ENCODE results near the gene MSS51.

The MSS51 gene

GRCh38 chr10:73460897-73461296 is 27.5 kb upstream of the MSS51 start:
- H3K4me3 ChIP-seq (ENCODE audit: low read depth, low read length) = no peak overlapping the region
- TF ChIP-seq, protein P1, sequence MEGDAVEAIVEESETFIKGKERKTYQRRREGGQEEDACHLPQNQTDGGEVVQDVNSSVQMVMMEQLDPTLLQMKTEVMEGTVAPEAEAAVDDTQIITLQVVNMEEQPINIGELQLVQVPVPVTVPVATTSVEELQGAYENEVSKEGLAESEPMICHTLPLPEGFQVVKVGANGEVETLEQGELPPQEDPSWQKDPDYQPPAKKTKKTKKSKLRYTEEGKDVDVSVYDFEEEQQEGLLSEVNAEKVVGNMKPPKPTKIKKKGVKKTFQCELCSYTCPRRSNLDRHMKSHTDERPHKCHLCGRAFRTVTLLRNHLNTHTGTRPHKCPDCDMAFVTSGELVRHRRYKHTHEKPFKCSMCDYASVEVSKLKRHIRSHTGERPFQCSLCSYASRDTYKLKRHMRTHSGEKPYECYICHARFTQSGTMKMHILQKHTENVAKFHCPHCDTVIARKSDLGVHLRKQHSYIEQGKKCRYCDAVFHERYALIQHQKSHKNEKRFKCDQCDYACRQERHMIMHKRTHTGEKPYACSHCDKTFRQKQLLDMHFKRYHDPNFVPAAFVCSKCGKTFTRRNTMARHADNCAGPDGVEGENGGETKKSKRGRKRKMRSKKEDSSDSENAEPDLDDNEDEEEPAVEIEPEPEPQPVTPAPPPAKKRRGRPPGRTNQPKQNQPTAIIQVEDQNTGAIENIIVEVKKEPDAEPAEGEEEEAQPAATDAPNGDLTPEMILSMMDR (IDR thresholded peaks at IDR 0.05; ENCODE audit: control insufficient read depth, extremely low read depth, insufficient read depth) = no peak

DNA sequence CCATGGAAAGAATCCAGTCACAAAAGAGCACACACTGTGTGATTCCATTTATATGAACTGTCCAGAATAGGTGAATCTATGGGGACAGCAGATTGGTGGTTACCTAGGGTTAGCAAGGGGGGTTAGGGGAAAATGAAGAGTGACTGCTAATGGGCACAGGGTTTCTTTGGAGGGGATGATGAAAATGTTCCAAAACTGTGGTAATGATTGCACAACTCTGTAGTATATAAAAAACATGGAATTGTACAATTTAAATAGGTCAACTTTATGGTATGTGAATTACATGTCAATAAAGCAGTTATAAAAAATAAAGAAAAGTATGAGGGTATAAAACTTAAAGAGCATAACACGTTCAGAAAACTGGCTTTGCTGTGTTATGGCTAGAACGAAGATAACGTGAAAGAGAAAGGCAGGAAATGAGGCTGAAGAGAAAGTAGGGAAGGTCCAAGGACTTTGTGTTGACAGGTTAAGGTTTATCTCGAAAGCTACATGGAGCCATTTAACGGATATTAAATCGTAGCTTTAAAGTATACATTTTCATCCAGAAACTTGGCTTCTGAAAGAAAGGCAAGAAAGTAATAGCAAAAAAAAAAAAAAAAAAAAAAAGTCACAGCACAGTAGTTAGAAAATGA is 26.4 kb upstream of the MSS51 start:
- TF ChIP-seq, protein P1 (IDR thresholded peaks at IDR 0.05; ENCODE audit: control insufficient read depth, extremely low read depth, insufficient read depth) = no peak
- DNase-seq (ENCODE audit: low read depth) = no peak
- H3K4me3 ChIP-seq (ENCODE audit: low read depth, low read length) = no peak overlapping the region

More at GRCh38 chr10:73460897-73461296, 27.5 kb upstream of the MSS51 start:
- DNase-seq (ENCODE audit: low read depth) = no peak

DNA sequence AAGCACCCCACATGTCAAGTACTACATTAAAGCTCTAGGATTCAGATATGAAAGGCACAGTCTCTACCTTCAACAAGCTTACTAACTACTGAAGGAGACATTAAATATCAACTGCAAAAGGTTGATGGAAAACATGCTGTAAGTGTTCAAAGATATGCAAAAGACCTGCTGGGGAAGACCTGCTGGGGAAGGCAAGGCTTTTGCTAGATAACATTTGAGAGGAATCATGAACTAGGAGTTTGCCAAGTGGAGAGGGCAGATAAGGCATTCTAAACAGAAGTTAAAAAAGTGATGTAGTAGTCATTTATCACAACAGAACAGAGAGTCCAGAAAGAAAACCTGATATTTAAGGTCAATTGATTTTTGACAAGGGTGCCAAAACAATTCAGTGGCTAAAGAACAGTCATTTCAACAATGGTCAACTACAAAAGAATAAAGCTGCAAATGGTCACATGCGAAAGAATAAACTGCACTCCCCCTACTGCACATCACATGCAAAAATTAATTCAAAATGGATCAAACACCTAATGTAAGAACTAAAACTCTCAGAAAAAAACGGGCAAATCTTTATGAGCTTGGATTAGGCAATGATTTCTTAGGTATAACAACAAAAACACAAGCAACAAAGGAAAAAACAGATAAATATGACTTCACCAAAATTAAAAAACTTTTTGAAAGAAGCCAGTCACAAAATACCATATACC is 23.0 kb upstream of the MSS51 start:
- TF ChIP-seq, protein P1 (IDR thresholded peaks at IDR 0.05; ENCODE audit: control insufficient read depth, extremely low read depth, insufficient read depth) = no peak
- no peak for DNase-seq (ENCODE audit: low read depth)
- no peak overlapping the region for H3K4me3 ChIP-seq (ENCODE audit: low read depth, low read length)

- TF ChIP-seq, protein P1 (IDR thresholded peaks at IDR 0.05; ENCODE audit: control insufficient read depth, extremely low read depth, insufficient read depth) = no peak
- DNase-seq (ENCODE audit: low read depth) = no peak
- H3K4me3 ChIP-seq (ENCODE audit: low read depth, low read length) = no peak overlapping the region
Observed at GRCh38 chr10:73449113-73449512, 15.8 kb upstream of the MSS51 start.

- no peak overlapping the region for H3K4me3 ChIP-seq (ENCODE audit: low read depth, low read length)
- no peak for DNase-seq (ENCODE audit: low read depth)
- TF ChIP-seq, protein P1 (IDR thresholded peaks at IDR 0.05; ENCODE audit: control insufficient read depth, extremely low read depth, insufficient read depth) = no peak
Observed at GRCh38 chr10:73448384-73448783, 15.0 kb upstream of the MSS51 start.

- no peak overlapping the region for H3K4me3 ChIP-seq (ENCODE audit: low read depth, low read length)
- no peak for DNase-seq (ENCODE audit: low read depth)
- TF ChIP-seq, protein P1 (IDR thresholded peaks at IDR 0.05; ENCODE audit: control insufficient read depth, extremely low read depth, insufficient read depth) = no peak
Observed at GRCh38 chr10:73446926-73447325, 13.6 kb upstream of the MSS51 start.

All from LNCaP clone FGC (cell line).